NCI-H524 (cell line): Measurements from ENCODE around the gene VSIG10L.

Source experiments
- DNase-seq, 2 experiments: peaks; one replicate each; lab custom pipeline; 2025; lab: John Stamatoyannopoulos, UW

Gene VSIG10L

GRCh38 chr19:51365211-51365964, 23.4 kb upstream of the VSIG10L start:
- no peak for DNase-seq

- DNase-seq = no peak
These were observed 22.5 kb upstream of the VSIG10L start for GRCh38 chr19:51364200-51365106.

GRCh38 chr19:51361239-51361638, 19.3 kb upstream of the VSIG10L start:
- no peak for DNase-seq

DNA sequence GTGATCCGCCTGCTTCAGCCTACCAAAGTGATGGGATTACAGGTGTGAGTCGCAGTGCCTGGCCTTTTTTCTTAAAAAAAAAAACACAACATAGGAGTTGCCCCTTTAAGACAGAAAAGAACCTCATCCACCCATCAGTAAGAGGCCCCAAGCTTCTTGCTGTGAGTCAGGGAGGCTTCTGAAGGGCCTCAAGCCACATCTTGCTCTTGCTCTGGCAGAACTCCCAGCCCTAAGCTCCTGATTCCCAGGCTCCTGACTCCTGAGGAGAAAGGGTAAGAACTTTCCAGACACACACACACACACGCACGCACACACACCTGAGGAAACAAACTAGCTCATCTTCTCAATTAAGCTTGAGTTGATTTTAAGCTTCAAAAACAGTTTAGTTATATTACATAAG, 17.4 kb upstream of the VSIG10L start:
- DNase-seq = no peak

DNA sequence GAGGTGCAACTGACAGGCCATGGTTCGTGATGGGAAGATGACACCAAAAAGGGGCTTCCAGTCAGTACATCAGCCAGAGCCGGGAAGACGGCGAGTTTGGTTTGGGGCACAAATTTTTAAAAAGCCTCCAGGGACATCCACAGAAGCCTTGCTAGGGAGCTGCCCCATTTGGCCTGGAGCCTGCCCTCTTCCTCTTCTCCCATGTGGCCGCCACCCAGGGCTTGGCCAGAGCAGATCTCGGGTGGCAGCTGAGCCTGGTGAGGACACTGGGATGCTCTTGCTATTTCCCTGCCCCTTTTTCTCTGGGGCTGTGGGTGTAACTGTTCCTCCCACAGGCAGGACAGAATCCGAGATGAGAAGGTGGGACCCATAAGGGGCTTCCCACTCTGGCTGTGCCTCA, 16.0 kb upstream of the VSIG10L start:
- no peak for DNase-seq

DNA sequence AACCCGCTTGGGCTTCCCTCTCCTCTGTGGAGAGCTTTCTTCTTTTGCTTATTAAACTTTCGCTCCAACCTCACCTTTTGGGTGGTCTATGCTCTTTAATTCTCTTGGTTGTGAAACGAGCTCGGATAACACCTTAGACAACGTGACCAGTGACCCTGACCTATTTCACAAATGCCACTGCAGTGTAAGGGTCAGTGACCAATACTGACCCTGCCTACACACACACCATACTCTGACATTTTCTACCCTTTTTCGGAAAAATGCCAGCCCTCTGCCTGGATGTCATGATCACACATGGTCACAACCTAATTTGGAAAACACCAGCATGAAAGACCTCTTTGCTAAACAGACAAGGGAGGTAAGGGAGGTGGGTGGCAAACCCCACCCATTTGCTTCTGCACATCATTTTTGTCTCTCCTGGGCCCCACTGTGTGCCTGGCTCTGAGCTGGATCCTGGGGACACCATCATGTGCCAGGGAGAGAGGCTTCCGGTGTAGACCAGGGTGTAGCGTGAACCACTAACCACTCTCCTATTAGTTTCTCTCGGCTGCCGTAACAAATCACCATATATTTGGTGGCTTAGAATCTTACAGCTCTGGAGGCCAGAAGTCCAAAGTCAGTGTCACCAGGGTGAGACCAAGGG, 14.3 kb upstream of the VSIG10L start:
- DNase-seq = no peak

DNA sequence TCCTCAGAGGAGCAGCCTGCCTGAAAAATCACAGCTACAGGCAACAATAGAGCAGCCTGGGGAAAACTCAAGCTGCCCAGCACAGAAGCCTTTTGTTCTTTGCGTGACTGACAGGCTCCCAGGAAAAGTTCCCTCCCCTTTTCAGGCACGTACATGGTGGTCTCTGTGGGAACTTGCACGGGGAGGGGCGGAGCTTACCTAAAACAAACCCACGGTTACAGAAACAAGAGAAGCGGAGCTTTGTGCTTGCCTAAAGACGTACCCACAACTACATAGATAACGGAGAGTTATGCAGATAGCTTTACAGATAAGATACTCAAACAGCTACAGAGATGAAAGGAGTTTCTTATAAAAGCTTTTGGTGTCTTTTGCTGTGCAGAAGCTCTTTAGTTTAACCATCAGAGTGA, 12.8 kb upstream of the VSIG10L start:
- DNase-seq = no peak

GRCh38 chr19:51354103-51354741, 12.3 kb upstream of the VSIG10L start:
- no peak for DNase-seq

- DNase-seq = no peak
These were observed 10.9 kb upstream of the VSIG10L start for GRCh38 chr19:51352783-51353360.

- DNase-seq = no peak
These were observed 9.5 kb upstream of the VSIG10L start for GRCh38 chr19:51351266-51351990.

- DNase-seq = no peak
These were observed 5.4 kb upstream of the VSIG10L start for GRCh38 chr19:51347209-51347928.

DNA sequence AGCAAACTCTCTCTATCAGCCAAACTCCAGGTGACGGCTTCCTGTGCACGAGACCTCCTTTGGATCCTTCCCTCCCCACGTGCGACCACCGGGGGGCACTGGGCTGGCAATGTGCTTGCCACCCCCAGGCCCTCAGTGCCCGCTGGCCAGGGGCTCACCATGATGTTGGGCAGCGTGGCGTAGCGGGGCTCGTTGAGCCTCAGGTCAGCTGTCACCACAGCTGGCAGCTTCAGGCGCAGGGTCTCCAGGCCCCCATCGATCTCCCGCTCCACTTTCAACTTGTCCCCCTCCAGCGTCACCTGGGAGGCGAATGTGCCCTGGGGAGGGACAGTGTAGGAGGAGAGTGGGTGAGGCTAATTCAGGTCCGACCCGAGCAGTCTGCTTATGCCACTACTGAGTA, 4.8 kb upstream of the VSIG10L start:
- no peak for DNase-seq

DNA sequence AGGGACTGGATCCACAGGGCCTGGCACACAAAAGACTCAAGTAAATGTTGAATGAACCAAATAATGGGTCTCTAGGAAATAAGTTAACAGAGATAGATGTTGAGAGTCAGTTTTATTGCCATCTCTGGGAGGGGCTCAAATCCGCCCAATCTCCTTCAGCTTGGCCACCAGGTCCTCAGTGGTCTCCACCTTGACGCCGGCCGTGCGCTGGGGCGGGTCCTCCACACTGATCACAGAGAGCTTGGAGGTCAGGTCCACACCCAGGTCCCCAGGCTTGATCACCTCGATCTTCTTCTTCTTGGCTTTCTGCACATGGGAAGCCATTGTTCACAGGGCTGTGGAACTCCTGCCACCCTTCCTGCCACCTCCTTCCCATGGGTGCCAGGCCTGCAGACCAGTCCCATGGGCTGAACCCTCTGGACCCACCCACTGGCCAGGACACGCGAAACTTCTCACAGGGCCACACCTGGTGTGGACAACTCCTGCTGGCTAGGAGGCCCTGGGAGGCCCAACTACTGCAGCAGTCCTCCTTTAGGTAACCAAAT, 3.2 kb upstream of the VSIG10L start:
- no peak for DNase-seq

GRCh38 chr19:51342631-51343569, 961 bp upstream of the VSIG10L start:
- DNase-seq = no peak

DNA sequence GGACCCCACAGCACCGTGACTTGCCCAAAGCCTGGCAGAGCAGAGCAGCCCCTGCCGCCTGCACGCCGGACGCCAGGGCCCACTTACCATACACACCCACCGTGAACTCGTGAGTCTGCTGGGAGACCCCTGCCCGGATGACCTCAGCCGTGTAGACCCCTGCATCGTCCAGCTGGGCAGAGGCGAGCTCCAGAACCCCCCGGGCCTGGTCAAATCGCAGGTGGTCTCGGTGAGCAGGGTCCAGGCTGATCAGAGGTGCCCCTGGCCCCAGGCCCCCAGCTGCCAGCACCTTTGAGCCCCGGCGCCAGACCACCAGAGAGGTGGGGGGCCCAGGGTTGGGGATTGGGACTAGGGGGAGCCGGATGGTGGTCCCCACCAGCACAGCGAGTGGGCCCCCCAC, 873 bp downstream of the VSIG10L start:
- DNase-seq = no peak

DNA sequence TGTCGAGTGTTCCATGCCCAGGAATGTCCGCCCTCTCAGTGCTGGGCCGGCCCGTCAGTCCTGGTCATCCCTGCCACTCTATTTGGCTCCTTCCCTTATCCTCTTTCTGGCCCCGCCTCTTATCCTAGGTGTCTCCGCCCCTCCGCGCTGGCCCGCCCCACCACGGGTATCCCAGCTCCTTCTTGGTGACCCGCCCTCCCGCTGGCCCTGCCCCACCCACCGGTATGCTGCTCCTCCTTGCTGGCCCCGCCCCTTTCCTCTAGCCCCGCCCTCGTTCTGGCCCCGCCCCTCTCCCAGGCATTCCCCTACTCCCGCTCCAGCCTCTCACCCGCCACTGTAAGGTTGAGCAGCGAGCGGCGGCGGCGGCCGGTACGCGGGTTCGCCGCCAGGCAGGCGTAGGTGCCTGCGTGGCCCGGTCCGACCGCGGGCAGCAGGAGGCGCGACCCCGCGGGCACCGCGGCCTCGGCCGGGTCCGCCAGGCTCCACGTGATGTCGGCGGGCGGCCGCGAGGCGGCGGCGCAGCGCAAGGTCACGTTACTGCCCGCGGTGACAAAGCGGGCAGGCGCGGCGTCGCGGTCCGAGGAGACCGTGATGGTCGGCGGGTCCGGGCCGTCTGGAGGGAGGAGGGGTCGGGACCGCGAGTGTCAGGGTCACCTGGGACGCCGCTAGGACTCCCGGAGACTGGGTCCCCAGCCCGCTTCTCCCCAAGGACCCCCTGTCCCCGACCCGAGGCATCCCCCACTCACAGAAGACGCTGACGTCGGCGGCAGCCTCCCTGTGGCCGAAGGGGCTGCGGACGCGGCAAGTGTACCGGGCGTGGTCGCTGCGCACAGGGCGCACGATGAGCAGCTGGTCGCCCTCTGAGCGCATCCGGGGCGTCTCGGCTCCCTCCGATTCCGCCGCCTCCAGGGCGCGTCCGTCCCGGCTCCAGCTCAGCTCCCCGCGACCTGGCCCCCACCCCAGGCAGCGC, 2.0 kb downstream of the VSIG10L start:
- no peak for DNase-seq

DNA sequence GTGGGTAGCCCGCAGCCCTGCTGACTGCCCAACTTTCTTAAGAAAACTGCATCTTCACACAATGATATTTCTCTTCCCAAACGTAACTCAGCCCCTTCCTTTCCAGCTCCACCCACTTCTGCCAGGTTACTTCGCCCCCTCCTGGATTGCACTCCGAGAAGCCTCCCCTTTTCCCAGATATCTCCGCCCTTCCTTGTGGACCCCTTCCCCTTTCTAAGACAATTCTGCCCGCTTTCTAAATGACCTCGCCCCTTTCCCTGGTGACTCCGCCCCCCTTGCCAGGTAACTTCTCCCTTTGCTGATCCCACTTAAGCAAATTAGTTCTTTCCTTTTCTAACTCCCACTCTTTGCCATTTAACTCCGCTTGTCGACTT, 2.6 kb downstream of the VSIG10L start:
- no peak for DNase-seq
